Measurements from ENCODE around the gene ZNF148. TPM values are rescaled to one million over a fixed set of nuclear protein-coding genes. Genes with fewer than 3 reads are reported as not detected.

The ZNF148 gene
- total RNA-seq, 1 experiment from 2014 or later: 19.7 TPM

DNA sequence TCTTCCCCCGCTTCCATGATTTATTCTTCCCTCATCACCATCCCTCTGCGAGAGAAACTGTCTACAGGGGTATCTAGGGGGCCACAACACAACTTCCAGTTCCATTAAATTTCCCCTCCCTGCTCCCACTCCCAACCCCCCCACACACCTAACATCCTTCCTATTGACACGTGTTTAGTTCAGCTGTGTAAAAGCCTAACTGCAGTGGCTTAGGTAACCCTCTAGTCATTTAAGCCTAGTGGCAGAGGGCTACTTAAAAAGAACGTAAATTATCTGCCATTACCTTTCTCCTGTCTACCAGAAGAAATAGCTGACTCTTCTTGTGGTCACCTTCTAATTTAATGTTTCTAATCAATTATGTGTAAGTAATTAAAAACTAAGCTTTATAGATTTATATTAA lies 56.3 kb downstream of the ZNF148 start:
- no peak for TF ChIP-seq ZNF416 (CRISPR knock-in tag; IDR thresholded peaks at IDR 0.05)
- no peak for TF ChIP-seq MXD4 (CRISPR knock-in tag; IDR thresholded peaks at IDR 0.05; ENCODE audit: borderline replicate concordance)
- TF ChIP-seq SP1 (CRISPR knock-in tag; conservative IDR thresholded peaks at IDR 0.05): no peak
- TF ChIP-seq TCF7 (CRISPR knock-in tag; IDR thresholded peaks at IDR 0.05; ENCODE audit: low read depth): no peak
- TF ChIP-seq, protein P1, sequence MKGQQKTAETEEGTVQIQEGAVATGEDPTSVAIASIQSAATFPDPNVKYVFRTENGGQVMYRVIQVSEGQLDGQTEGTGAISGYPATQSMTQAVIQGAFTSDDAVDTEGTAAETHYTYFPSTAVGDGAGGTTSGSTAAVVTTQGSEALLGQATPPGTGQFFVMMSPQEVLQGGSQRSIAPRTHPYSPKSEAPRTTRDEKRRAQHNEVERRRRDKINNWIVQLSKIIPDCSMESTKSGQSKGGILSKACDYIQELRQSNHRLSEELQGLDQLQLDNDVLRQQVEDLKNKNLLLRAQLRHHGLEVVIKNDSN (CRISPR knock-in tag; IDR thresholded peaks at IDR 0.05): no peak
- TF ChIP-seq, protein P2, sequence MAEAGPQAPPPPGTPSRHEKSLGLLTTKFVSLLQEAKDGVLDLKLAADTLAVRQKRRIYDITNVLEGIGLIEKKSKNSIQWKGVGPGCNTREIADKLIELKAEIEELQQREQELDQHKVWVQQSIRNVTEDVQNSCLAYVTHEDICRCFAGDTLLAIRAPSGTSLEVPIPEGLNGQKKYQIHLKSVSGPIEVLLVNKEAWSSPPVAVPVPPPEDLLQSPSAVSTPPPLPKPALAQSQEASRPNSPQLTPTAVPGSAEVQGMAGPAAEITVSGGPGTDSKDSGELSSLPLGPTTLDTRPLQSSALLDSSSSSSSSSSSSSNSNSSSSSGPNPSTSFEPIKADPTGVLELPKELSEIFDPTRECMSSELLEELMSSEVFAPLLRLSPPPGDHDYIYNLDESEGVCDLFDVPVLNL (CRISPR knock-in tag; IDR thresholded peaks at IDR 0.05; ENCODE audit: borderline replicate concordance, low read depth): no peak
- TF ChIP-seq, protein P3, sequence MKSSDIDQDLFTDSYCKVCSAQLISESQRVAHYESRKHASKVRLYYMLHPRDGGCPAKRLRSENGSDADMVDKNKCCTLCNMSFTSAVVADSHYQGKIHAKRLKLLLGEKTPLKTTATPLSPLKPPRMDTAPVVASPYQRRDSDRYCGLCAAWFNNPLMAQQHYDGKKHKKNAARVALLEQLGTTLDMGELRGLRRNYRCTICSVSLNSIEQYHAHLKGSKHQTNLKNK (CRISPR knock-in tag; IDR thresholded peaks at IDR 0.05): no peak
- TF ChIP-seq CREM (CRISPR knock-in tag; IDR thresholded peaks at IDR 0.05): no peak
- TF ChIP-seq GABPB1 (CRISPR knock-in tag; IDR thresholded peaks at IDR 0.05): no peak
- TF ChIP-seq TEAD1 (CRISPR knock-in tag; IDR thresholded peaks at IDR 0.05): no peak
- TF ChIP-seq, protein P4, sequence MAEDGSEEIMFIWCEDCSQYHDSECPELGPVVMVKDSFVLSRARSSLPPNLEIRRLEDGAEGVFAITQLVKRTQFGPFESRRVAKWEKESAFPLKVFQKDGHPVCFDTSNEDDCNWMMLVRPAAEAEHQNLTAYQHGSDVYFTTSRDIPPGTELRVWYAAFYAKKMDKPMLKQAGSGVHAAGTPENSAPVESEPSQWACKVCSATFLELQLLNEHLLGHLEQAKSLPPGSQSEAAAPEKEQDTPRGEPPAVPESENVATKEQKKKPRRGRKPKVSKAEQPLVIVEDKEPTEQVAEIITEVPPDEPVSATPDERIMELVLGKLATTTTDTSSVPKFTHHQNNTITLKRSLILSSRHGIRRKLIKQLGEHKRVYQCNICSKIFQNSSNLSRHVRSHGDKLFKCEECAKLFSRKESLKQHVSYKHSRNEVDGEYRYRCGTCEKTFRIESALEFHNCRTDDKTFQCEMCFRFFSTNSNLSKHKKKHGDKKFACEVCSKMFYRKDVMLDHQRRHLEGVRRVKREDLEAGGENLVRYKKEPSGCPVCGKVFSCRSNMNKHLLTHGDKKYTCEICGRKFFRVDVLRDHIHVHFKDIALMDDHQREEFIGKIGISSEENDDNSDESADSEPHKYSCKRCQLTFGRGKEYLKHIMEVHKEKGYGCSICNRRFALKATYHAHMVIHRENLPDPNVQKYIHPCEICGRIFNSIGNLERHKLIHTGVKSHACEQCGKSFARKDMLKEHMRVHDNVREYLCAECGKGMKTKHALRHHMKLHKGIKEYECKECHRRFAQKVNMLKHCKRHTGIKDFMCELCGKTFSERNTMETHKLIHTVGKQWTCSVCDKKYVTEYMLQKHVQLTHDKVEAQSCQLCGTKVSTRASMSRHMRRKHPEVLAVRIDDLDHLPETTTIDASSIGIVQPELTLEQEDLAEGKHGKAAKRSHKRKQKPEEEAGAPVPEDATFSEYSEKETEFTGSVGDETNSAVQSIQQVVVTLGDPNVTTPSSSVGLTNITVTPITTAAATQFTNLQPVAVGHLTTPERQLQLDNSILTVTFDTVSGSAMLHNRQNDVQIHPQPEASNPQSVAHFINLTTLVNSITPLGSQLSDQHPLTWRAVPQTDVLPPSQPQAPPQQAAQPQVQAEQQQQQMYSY (CRISPR knock-in tag; IDR thresholded peaks at IDR 0.05): no peak
- Mint-ChIP-seq H3K9me3 (no peaks in the 10 kb centered on the region), H3K4me1 (peaks cover 22% of the 10 kb centered on the region), H3K36me3 (peaks cover 3% of the 10 kb centered on the region; the same call in 1 of the 2 replicates), H3K27ac (no peak overlapping the region), H3K4me3 (no peak overlapping the region), H3K27me3 (ENCODE audit: low read depth) (no peaks in the 10 kb centered on the region)
- DNase-seq (ENCODE audit: low spot score) (no peak), ATAC-seq (peak; percentile 56)
- ChIA-PET CTCF (no interaction called here), POLR2A (interaction anchor here (0.6 to 0.7 kb wide), 2 partner anchors 16 to 306 kb away, joined by 5 read pairs; no protein-coding TSS in a partner anchor)

DNA sequence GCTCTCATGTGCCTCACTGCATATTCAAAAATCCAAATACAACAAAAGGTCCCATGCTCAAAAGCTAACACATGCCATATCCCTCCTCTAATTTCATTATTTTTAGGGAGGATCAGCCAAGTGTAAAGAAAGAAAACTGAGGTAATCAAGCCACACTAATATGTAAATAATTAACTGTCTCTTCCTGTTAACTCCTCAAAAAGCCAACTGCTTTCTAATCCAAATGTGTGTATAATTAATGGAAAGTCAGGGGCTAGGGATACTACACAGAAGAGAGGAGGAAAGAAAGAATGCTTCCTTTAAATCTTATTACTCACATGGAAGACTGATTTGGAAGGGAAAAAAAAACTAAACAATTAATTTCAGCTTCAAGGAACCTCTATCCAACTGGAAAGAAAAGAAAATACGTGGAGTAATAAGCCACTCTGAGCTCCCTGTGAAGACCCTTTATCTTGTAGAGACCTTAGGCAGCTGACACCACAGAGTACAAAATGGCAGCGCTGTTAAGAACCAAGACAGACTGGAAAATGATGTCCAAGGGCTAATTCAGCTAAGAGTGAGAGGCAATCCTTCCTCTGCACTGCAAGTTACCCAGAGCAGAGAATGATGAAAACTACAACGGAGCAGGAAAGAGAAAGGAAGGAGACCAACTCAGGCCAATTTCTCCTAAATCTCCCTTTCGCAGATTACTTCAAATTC lies 56.8 kb downstream of the ZNF148 start:
- CTCF ChIA-PET: no interaction called here
- Mint-ChIP-seq H3K4me1 (peaks cover 22% of the 10 kb centered on the region), H3K27ac (peak overlapping the region; percentile 91), H3K27me3 (ENCODE audit: low read depth) (no peaks in the 10 kb centered on the region), H3K4me3 (no peak overlapping the region), H3K9me3 (no peaks in the 10 kb centered on the region), H3K36me3 (peaks cover 5% of the 10 kb centered on the region)
- TF ChIP-seq ZNF416 (CRISPR knock-in tag; IDR thresholded peaks at IDR 0.05): no peak
- no peak for TF ChIP-seq EMX1 (CRISPR knock-in tag; IDR thresholded peaks at IDR 0.05)
- no peak for TF ChIP-seq ZNF423 (CRISPR knock-in tag; IDR thresholded peaks at IDR 0.05)
- TF ChIP-seq, protein P3 (CRISPR knock-in tag; IDR thresholded peaks at IDR 0.05): no peak
- TF ChIP-seq, protein P5, sequence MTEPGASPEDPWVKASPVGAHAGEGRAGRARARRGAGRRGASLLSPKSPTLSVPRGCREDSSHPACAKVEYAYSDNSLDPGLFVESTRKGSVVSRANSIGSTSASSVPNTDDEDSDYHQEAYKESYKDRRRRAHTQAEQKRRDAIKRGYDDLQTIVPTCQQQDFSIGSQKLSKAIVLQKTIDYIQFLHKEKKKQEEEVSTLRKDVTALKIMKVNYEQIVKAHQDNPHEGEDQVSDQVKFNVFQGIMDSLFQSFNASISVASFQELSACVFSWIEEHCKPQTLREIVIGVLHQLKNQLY (CRISPR knock-in tag; IDR thresholded peaks at IDR 0.05): no peak
- TF ChIP-seq TP53 (CRISPR knock-in tag; IDR thresholded peaks at IDR 0.05): no peak
- TF ChIP-seq NR2C2 (CRISPR knock-in tag; IDR thresholded peaks at IDR 0.05): no peak
- no peak for TF ChIP-seq NR3C1 (CRISPR knock-in tag; conservative IDR thresholded peaks at IDR 0.05; ENCODE audit: low read depth)
- TF ChIP-seq, protein P6, sequence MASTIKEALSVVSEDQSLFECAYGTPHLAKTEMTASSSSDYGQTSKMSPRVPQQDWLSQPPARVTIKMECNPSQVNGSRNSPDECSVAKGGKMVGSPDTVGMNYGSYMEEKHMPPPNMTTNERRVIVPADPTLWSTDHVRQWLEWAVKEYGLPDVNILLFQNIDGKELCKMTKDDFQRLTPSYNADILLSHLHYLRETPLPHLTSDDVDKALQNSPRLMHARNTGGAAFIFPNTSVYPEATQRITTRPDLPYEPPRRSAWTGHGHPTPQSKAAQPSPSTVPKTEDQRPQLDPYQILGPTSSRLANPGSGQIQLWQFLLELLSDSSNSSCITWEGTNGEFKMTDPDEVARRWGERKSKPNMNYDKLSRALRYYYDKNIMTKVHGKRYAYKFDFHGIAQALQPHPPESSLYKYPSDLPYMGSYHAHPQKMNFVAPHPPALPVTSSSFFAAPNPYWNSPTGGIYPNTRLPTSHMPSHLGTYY (CRISPR knock-in tag; IDR thresholded peaks at IDR 0.05): no peak
- no peak for TF ChIP-seq ZNF671 (CRISPR knock-in tag; IDR thresholded peaks at IDR 0.05)
- TF ChIP-seq, protein P7, sequence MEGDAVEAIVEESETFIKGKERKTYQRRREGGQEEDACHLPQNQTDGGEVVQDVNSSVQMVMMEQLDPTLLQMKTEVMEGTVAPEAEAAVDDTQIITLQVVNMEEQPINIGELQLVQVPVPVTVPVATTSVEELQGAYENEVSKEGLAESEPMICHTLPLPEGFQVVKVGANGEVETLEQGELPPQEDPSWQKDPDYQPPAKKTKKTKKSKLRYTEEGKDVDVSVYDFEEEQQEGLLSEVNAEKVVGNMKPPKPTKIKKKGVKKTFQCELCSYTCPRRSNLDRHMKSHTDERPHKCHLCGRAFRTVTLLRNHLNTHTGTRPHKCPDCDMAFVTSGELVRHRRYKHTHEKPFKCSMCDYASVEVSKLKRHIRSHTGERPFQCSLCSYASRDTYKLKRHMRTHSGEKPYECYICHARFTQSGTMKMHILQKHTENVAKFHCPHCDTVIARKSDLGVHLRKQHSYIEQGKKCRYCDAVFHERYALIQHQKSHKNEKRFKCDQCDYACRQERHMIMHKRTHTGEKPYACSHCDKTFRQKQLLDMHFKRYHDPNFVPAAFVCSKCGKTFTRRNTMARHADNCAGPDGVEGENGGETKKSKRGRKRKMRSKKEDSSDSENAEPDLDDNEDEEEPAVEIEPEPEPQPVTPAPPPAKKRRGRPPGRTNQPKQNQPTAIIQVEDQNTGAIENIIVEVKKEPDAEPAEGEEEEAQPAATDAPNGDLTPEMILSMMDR (IDR thresholded peaks at IDR 0.05): no peak
- TF ChIP-seq FOXP1 (CRISPR knock-in tag; IDR thresholded peaks at IDR 0.05; ENCODE audit: borderline replicate concordance): no peak
- no peak for TF ChIP-seq NR1H2 (CRISPR knock-in tag; IDR thresholded peaks at IDR 0.05)
- no peak for TF ChIP-seq MXD4 (CRISPR knock-in tag; IDR thresholded peaks at IDR 0.05; ENCODE audit: borderline replicate concordance)
- no peak for TF ChIP-seq TEAD1 (CRISPR knock-in tag; IDR thresholded peaks at IDR 0.05)
- TF ChIP-seq PRRX2 (CRISPR knock-in tag; IDR thresholded peaks at IDR 0.05): no peak
- no peak for TF ChIP-seq ZBTB21 (CRISPR knock-in tag; IDR thresholded peaks at IDR 0.05; ENCODE audit: borderline replicate concordance)
- TF ChIP-seq NFE2L1 (CRISPR knock-in tag; IDR thresholded peaks at IDR 0.05): no peak
- DNase-seq (ENCODE audit: low spot score) (no peak), ATAC-seq (peak; percentile 64)
- POLR2A ChIA-PET: interaction anchor here (0.7 kb wide), 1 partner anchor 65 kb away, joined by 3 read pairs; no protein-coding TSS in a partner anchor
